ENCODE data around the gene BMAL1.

BMAL1 gene

DNA sequence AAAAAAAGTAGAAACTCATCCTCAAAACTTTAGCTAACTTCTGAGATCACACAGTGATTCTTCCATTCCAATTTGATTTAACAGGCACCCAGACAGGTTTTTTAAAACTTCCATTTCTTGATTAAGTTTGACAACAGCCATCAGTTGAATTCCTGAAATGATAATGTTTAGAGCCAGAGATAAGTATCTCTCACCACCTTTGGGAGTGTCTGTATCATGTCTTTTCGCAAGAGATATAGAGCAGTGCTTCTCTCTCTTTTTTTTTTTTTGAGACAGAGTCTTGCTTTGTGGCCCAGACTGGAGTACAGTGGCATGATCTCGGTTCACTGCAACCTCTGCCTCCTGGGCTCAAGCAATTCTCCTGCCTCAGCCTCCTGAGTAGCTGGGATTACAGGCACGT, 41.7 kb upstream of the BMAL1 start:
- peak; percentile 72 for ATAC-seq
- TF ChIP-seq, protein P1, sequence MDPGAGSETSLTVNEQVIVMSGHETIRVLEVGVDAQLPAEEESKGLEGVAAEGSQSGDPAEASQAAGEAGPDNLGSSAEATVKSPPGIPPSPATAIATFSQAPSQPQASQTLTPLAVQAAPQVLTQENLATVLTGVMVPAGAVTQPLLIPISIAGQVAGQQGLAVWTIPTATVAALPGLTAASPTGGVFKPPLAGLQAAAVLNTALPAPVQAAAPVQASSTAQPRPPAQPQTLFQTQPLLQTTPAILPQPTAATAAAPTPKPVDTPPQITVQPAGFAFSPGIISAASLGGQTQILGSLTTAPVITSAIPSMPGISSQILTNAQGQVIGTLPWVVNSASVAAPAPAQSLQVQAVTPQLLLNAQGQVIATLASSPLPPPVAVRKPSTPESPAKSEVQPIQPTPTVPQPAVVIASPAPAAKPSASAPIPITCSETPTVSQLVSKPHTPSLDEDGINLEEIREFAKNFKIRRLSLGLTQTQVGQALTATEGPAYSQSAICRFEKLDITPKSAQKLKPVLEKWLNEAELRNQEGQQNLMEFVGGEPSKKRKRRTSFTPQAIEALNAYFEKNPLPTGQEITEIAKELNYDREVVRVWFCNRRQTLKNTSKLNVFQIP (CRISPR knock-in tag; IDR thresholded peaks at IDR 0.05; ENCODE audit: borderline replicate concordance, low read depth), result no peak
- TF ChIP-seq ARNTL (CRISPR knock-in tag; IDR thresholded peaks at IDR 0.05; ENCODE audit: borderline replicate concordance, low read depth), result no peak
- no peak for TF ChIP-seq CSDC2 (CRISPR knock-in tag; IDR thresholded peaks at IDR 0.05)
- TF ChIP-seq TOX (CRISPR knock-in tag; IDR thresholded peaks at IDR 0.05; ENCODE audit: borderline replicate concordance), result no peak
- TF ChIP-seq RARB (CRISPR knock-in tag; IDR thresholded peaks at IDR 0.05), result no peak
- no peak for TF ChIP-seq BACH2 (CRISPR knock-in tag; IDR thresholded peaks at IDR 0.05; ENCODE audit: borderline replicate concordance)
- no peak for TF ChIP-seq TCF4 (CRISPR knock-in tag; IDR thresholded peaks at IDR 0.05; ENCODE audit: borderline replicate concordance)
- TF ChIP-seq ISL1 (CRISPR knock-in tag; IDR thresholded peaks at IDR 0.05), result peak; percentile 85

DNA sequence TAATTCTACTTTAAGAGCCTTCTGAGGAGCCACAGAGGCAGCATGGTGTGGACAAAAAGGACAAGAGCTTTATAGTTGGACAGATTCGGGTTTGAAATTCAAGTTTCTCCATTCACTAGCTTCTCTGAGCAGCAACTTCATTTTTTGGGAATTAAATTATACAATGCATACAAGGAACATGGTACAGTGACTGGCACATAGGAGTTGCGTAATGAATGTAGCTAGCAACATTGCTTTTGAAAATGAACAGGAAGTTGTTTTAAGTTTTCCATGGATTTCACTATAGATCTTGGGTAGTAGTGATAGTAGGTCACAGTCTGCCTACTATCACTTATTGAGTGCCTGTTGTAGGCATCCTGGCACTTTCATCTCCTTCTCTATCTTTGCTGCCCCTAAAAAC, 41.0 kb upstream of the BMAL1 start:
- TF ChIP-seq TCF4 (CRISPR knock-in tag; IDR thresholded peaks at IDR 0.05; ENCODE audit: borderline replicate concordance) (no peak), PPARA (CRISPR knock-in tag; IDR thresholded peaks at IDR 0.05; ENCODE audit: borderline replicate concordance) (no peak), TOX (CRISPR knock-in tag; IDR thresholded peaks at IDR 0.05; ENCODE audit: borderline replicate concordance) (no peak), GLIS3 (CRISPR knock-in tag; IDR thresholded peaks at IDR 0.05) (no peak), BACH2 (CRISPR knock-in tag; IDR thresholded peaks at IDR 0.05; ENCODE audit: borderline replicate concordance) (no peak), ESRRG (CRISPR knock-in tag; IDR thresholded peaks at IDR 0.05) (no peak), ZNF70 (CRISPR knock-in tag; IDR thresholded peaks at IDR 0.05) (no peak), ZFP3 (CRISPR knock-in tag; IDR thresholded peaks at IDR 0.05) (no peak), OSR1 (CRISPR knock-in tag; IDR thresholded peaks at IDR 0.05) (no peak), ZC3H10 (CRISPR knock-in tag; IDR thresholded peaks at IDR 0.05) (no peak)
- TF ChIP-seq, protein P2, sequence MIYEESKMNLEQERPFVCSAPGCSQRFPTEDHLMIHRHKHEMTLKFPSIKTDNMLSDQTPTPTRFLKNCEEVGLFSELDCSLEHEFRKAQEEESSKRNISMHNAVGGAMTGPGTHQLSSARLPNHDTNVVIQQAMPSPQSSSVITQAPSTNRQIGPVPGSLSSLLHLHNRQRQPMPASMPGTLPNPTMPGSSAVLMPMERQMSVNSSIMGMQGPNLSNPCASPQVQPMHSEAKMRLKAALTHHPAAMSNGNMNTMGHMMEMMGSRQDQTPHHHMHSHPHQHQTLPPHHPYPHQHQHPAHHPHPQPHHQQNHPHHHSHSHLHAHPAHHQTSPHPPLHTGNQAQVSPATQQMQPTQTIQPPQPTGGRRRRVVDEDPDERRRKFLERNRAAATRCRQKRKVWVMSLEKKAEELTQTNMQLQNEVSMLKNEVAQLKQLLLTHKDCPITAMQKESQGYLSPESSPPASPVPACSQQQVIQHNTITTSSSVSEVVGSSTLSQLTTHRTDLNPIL (CRISPR knock-in tag; IDR thresholded peaks at IDR 0.05; ENCODE audit: low read depth), result no peak
- TF ChIP-seq, protein P3, sequence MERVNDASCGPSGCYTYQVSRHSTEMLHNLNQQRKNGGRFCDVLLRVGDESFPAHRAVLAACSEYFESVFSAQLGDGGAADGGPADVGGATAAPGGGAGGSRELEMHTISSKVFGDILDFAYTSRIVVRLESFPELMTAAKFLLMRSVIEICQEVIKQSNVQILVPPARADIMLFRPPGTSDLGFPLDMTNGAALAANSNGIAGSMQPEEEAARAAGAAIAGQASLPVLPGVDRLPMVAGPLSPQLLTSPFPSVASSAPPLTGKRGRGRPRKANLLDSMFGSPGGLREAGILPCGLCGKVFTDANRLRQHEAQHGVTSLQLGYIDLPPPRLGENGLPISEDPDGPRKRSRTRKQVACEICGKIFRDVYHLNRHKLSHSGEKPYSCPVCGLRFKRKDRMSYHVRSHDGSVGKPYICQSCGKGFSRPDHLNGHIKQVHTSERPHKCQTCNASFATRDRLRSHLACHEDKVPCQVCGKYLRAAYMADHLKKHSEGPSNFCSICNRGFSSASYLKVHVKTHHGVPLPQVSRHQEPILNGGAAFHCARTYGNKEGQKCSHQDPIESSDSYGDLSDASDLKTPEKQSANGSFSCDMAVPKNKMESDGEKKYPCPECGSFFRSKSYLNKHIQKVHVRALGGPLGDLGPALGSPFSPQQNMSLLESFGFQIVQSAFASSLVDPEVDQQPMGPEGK (CRISPR knock-in tag; IDR thresholded peaks at IDR 0.05; ENCODE audit: borderline replicate concordance), result no peak
- TF ChIP-seq, protein P1 (CRISPR knock-in tag; IDR thresholded peaks at IDR 0.05; ENCODE audit: borderline replicate concordance, low read depth), result no peak
- no peak for ATAC-seq

DNA sequence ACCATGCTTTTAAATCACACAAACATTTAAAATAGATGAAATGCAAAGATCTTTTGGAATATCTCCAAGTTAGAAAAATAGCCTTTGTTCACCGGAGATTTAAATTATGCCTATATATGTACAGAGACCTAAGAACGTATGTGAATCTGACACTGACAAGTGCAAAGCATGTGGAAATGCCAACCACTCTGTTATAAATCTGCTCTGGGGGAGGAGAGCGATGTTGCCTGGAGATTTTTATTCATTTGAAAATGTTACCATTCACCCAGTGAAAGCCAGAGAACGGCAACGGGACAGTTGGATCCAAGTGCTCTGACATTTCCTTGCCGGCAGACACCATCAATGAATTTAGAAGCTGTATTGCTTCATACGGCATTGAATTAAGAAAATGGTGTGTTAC, 39.8 kb upstream of the BMAL1 start:
- no peak for ATAC-seq
- TF ChIP-seq CSDC2 (CRISPR knock-in tag; IDR thresholded peaks at IDR 0.05) (no peak), ESRRG (CRISPR knock-in tag; IDR thresholded peaks at IDR 0.05) (no peak), OSR1 (CRISPR knock-in tag; IDR thresholded peaks at IDR 0.05) (no peak), GLIS3 (CRISPR knock-in tag; IDR thresholded peaks at IDR 0.05) (no peak), BACH2 (CRISPR knock-in tag; IDR thresholded peaks at IDR 0.05; ENCODE audit: borderline replicate concordance) (no peak), ZFP30 (CRISPR knock-in tag; IDR thresholded peaks at IDR 0.05) (no peak), TOX (CRISPR knock-in tag; IDR thresholded peaks at IDR 0.05; ENCODE audit: borderline replicate concordance) (no peak), TCF4 (CRISPR knock-in tag; IDR thresholded peaks at IDR 0.05; ENCODE audit: borderline replicate concordance) (no peak), SNAI2 (CRISPR knock-in tag; IDR thresholded peaks at IDR 0.05) (no peak), ZNF8 (CRISPR knock-in tag; IDR thresholded peaks at IDR 0.05) (no peak), PPARA (CRISPR knock-in tag; IDR thresholded peaks at IDR 0.05; ENCODE audit: borderline replicate concordance) (no peak), ISL1 (CRISPR knock-in tag; IDR thresholded peaks at IDR 0.05) (no peak), ZFP3 (CRISPR knock-in tag; IDR thresholded peaks at IDR 0.05) (no peak), ZNF70 (CRISPR knock-in tag; IDR thresholded peaks at IDR 0.05) (no peak)
- TF ChIP-seq, protein P4, sequence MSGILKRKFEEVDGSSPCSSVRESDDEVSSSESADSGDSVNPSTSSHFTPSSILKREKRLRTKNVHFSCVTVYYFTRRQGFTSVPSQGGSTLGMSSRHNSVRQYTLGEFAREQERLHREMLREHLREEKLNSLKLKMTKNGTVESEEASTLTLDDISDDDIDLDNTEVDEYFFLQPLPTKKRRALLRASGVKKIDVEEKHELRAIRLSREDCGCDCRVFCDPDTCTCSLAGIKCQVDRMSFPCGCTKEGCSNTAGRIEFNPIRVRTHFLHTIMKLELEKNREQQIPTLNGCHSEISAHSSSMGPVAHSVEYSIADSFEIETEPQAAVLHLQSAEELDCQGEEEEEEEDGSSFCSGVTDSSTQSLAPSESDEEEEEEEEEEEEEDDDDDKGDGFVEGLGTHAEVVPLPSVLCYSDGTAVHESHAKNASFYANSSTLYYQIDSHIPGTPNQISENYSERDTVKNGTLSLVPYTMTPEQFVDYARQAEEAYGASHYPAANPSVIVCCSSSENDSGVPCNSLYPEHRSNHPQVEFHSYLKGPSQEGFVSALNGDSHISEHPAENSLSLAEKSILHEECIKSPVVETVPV (CRISPR knock-in tag; IDR thresholded peaks at IDR 0.05), result no peak
- TF ChIP-seq, protein P5, sequence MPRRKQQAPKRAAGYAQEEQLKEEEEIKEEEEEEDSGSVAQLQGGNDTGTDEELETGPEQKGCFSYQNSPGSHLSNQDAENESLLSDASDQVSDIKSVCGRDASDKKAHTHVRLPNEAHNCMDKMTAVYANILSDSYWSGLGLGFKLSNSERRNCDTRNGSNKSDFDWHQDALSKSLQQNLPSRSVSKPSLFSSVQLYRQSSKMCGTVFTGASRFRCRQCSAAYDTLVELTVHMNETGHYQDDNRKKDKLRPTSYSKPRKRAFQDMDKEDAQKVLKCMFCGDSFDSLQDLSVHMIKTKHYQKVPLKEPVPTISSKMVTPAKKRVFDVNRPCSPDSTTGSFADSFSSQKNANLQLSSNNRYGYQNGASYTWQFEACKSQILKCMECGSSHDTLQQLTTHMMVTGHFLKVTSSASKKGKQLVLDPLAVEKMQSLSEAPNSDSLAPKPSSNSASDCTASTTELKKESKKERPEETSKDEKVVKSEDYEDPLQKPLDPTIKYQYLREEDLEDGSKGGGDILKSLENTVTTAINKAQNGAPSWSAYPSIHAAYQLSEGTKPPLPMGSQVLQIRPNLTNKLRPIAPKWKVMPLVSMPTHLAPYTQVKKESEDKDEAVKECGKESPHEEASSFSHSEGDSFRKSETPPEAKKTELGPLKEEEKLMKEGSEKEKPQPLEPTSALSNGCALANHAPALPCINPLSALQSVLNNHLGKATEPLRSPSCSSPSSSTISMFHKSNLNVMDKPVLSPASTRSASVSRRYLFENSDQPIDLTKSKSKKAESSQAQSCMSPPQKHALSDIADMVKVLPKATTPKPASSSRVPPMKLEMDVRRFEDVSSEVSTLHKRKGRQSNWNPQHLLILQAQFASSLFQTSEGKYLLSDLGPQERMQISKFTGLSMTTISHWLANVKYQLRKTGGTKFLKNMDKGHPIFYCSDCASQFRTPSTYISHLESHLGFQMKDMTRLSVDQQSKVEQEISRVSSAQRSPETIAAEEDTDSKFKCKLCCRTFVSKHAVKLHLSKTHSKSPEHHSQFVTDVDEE (CRISPR knock-in tag; IDR thresholded peaks at IDR 0.05), result no peak
- TF ChIP-seq, protein P3 (CRISPR knock-in tag; IDR thresholded peaks at IDR 0.05; ENCODE audit: borderline replicate concordance), result no peak
- TF ChIP-seq, protein P2 (CRISPR knock-in tag; IDR thresholded peaks at IDR 0.05; ENCODE audit: low read depth), result no peak
